CD14-positive monocyte (primary cell): ENCODE data around the gene SLC16A7. TPM values are rescaled to one million over a fixed set of nuclear protein-coding genes. Genes with fewer than 3 reads are reported as not detected.

ENCODE experiments used
- DNase-seq, 3 donors: peaks; one replicate each; pipeline ENCODE4 v3.0.0-alpha.2; 2011 to 2022
- H2AFZ ChIP-seq: 2 replicates; pipeline ENCODE4 v1.6.0; 2012; ENCODE audit warnings: mild to moderate bottlenecking, low read depth, low read length, inconsistent platforms; ENCODE audit not compliant: insufficient read depth, poor library complexity, severe bottlenecking
- H3K27ac ChIP-seq, 2 donors: 1 replicate in 1 of 2; 2 replicates in 1 of 2; pipeline ENCODE4 v1.5.1; 2012 to 2013; ENCODE audit warnings: low read length in 2 of 2, control low read depth in 1 of 2, inconsistent platforms in 1 of 2, low read depth in 1 of 2, mild to moderate bottlenecking in 1 of 2
- H3K27me3 ChIP-seq, 2 donors: one replicate each; pipeline versions ENCODE4 v1.6.0 to v1.6.1; 2011 to 2013; ENCODE audit warnings: low read length in 2 of 2; ENCODE audit not compliant: control insufficient read depth in 2 of 2, insufficient read depth in 2 of 2
- H3K36me3 ChIP-seq, 2 donors: replicated peaks in 1 of 2; 1 replicate in 1 of 2; 2 replicates in 1 of 2; pipeline versions ENCODE4 v1.5.1 to v1.6.1; 2012 to 2013; ENCODE audit warnings: low read length in 2 of 2, control low read depth in 1 of 2, inconsistent platforms in 1 of 2, mild to moderate bottlenecking in 1 of 2; ENCODE audit not compliant: insufficient read depth in 2 of 2, control insufficient read depth in 1 of 2
- H3K4me1 ChIP-seq, 2 donors: 1 replicate in 1 of 2; 2 replicates in 1 of 2; pipeline versions ENCODE4 v1.5.1 to v1.6.1; 2012 to 2013; ENCODE audit warnings: low read length in 2 of 2, control low read depth in 1 of 2, inconsistent platforms in 1 of 2, mild to moderate bottlenecking in 1 of 2, moderate library complexity in 1 of 2; ENCODE audit not compliant: insufficient read depth in 2 of 2, control insufficient read depth in 1 of 2
- H3K4me2 ChIP-seq: replicated peaks from 2 replicates; pipeline ENCODE3; 2012; ENCODE audit warnings: low read length, moderate library complexity, mild to moderate bottlenecking; ENCODE audit not compliant: poor library complexity, severe bottlenecking; ENCODE audit errors: extremely low read depth
- H3K4me3 ChIP-seq, 3 experiments: fragments of 200-600 bp in 1 of 3; sonication (generic) in 1 of 3; replicated peaks in 1 of 3; 1 replicate in 2 of 3; 2 replicates in 1 of 3; pipeline ENCODE4 v1.5.1; 2011 to 2013; ENCODE audit warnings: low read length in 3 of 3, mild to moderate bottlenecking in 3 of 3, control low read depth in 2 of 3, low read depth in 2 of 3, inconsistent platforms in 1 of 3, moderate library complexity in 1 of 3
- H3K79me2 ChIP-seq: 2 replicates; pipeline ENCODE4 v1.6.0; 2012; ENCODE audit warnings: mild to moderate bottlenecking, control low read depth, inconsistent platforms, low read length, moderate library complexity; ENCODE audit not compliant: insufficient read depth
- H3K9ac ChIP-seq: 2 replicates; pipeline ENCODE4 v1.6.0; 2017; ENCODE audit warnings: low read length, mild to moderate bottlenecking; ENCODE audit not compliant: insufficient read depth, poor library complexity, severe bottlenecking
- H3K9me3 ChIP-seq, 2 donors: replicated peaks in 1 of 2; 1 replicate in 1 of 2; 2 replicates in 1 of 2; pipeline versions ENCODE4 v1.5.1 to v1.6.1; 2012 to 2013; ENCODE audit warnings: low read length in 2 of 2, control low read depth in 1 of 2; ENCODE audit not compliant: control insufficient read depth in 1 of 2, insufficient read depth in 1 of 2
- H4K20me1 ChIP-seq: 2 replicates; pipeline ENCODE4 v1.6.0; 2012; ENCODE audit warnings: mild to moderate bottlenecking, low read length, control low read depth, moderate library complexity; ENCODE audit not compliant: insufficient read depth
- H3K27ac Mint-ChIP-seq, 7 donors: one replicate each; pipeline ENCODE4 v1.8.0; 2020; ENCODE audit warnings: mild to moderate bottlenecking in 7 of 7, mixed read lengths in 7 of 7, moderate library complexity in 6 of 7, inconsistent platforms in 2 of 7
- H3K27me3 Mint-ChIP-seq, 3 donors: one replicate each; pipeline ENCODE4 v1.8.0; 2021 to 2022; ENCODE audit warnings: low read depth in 3 of 3, mild to moderate bottlenecking in 3 of 3, mixed read lengths in 3 of 3, moderate library complexity in 3 of 3, inconsistent platforms in 1 of 3
- H3K36me3 Mint-ChIP-seq, 2 donors: one replicate each; pipeline ENCODE4 v1.8.0; 2020; ENCODE audit warnings: mixed read lengths in 2 of 2, inconsistent platforms in 1 of 2, mild to moderate bottlenecking in 1 of 2
- H3K4me1 Mint-ChIP-seq: one replicate; pipeline ENCODE4 v1.8.0; 2020; ENCODE audit warnings: mild to moderate bottlenecking, mixed read lengths
- H3K4me3 Mint-ChIP-seq, 2 donors: one replicate each; pipeline ENCODE4 v1.8.0; 2020; ENCODE audit warnings: mild to moderate bottlenecking in 2 of 2, mixed read lengths in 2 of 2, moderate library complexity in 1 of 2
- H3K9me3 Mint-ChIP-seq, 7 donors: one replicate each; pipeline ENCODE4 v1.8.0; 2020 to 2022; ENCODE audit warnings: mixed read lengths in 7 of 7, mild to moderate bottlenecking in 6 of 7, moderate library complexity in 6 of 7, inconsistent platforms in 2 of 7
- WGBS: methylation state at CpG from one replicate; pipeline ENCODE4 v1.1.5; 2013; ENCODE audit warnings: missing lambda C conversion rate; ENCODE audit not compliant: insufficient coverage; 5-methylcytosine and 5-hydroxymethylcytosine counted together
- intact Hi-C, 2 donors: fragments of 100-400 bp; cut with micrococcal nuclease; formaldehyde crosslinking; loops; one replicate each; pipeline versions ENCODE4 v1.15.0 to v1.15.1; 2023
- polyA plus RNA-seq, 3 donors: library from polyadenylated mRNA; depleted of rRNA in 1 of 3; unstranded in 2 of 3; stranded (reverse) in 1 of 3; fragments of 300-500 nt in 2 of 3; fragments of >200 nt in 1 of 3; fragmentation: Illumina TruSeq in 2 of 3; gene quantifications; 1 replicate in 2 of 3; 2 replicates in 1 of 3; pipeline ENCODE4 v1.2.3, GENCODE V29; 2012 to 2021
- TF ChIP-seq, protein P1 (sequence below): fragments of 200-600 bp; IDR thresholded peaks from one replicate; pipeline ENCODE4 v1.8.0; 2022; ENCODE audit warnings: antibody characterized with exemption, mild to moderate bottlenecking

SLC16A7 gene
- polyA plus RNA-seq, 3 donors, result 6.9 to 16.9 (median 11.8) TPM

DNA sequence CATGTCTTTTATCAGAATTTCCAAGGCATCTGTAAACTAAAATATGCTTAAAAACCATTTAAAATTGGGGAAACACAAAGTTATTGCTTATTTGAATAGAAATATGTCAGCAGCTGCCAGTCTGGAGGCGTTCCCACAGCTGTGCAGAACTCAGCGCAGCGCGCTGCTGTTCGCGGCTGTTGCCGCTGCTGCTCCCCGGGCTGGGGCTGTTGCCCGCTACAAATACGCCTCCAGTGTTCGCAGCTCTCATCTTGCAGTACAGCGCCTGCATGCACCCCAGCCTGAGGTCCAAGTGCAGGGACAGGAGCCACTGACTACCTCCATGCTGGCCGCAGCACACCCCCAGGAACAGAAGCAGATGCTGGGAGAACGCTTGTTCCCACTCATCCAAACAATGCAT lies 216.2 kb downstream of the SLC16A7 start:
- Histone ChIP-seq H3K27ac (no peak overlapping the region), H3K4me2 (no peak overlapping the region), H3K79me2 (no peaks in the 10 kb centered on the region), H3K4me3 (no peak overlapping the region), H3K9ac (no peak overlapping the region), H3K9me3 (no peaks in the 10 kb centered on the region), H2AFZ (no peak overlapping the region), H3K27me3 (no peaks in the 10 kb centered on the region), H3K4me1 (no peaks in the 10 kb centered on the region), H4K20me1 (no peaks in the 10 kb centered on the region), H3K36me3 (no peaks in the 10 kb centered on the region)
- H3K4me3 Mint-ChIP-seq, result no peak overlapping the region
- intact Hi-C loops, result no loop called here
- H3K36me3 Mint-ChIP-seq, result no peaks in the 10 kb centered on the region
- DNase-seq, result no peak
- TF ChIP-seq, protein P1, sequence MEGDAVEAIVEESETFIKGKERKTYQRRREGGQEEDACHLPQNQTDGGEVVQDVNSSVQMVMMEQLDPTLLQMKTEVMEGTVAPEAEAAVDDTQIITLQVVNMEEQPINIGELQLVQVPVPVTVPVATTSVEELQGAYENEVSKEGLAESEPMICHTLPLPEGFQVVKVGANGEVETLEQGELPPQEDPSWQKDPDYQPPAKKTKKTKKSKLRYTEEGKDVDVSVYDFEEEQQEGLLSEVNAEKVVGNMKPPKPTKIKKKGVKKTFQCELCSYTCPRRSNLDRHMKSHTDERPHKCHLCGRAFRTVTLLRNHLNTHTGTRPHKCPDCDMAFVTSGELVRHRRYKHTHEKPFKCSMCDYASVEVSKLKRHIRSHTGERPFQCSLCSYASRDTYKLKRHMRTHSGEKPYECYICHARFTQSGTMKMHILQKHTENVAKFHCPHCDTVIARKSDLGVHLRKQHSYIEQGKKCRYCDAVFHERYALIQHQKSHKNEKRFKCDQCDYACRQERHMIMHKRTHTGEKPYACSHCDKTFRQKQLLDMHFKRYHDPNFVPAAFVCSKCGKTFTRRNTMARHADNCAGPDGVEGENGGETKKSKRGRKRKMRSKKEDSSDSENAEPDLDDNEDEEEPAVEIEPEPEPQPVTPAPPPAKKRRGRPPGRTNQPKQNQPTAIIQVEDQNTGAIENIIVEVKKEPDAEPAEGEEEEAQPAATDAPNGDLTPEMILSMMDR, result no peak
- peaks cover 0 to 2% (median 0%) of the 10 kb centered on the region in 3 donors for H3K27me3 Mint-ChIP-seq
- peaks cover 0 to 6% (median 2%) of the 10 kb centered on the region in 7 donors for H3K9me3 Mint-ChIP-seq
- WGBS, result 94% methylated on average over 14 of the region's 14 CpGs
- H3K4me1 Mint-ChIP-seq, result no peaks in the 10 kb centered on the region
- peak overlapping the region in 1 of 7 donors; percentile 61 for H3K27ac Mint-ChIP-seq

- Mint-ChIP-seq H3K27me3 (peaks cover 0 to 2% (median 0%) of the 10 kb centered on the region in 3 donors), H3K9me3 (peaks cover 0 to 6% (median 3%) of the 10 kb centered on the region in 7 donors), H3K4me1 (no peaks in the 10 kb centered on the region), H3K36me3 (no peaks in the 10 kb centered on the region), H3K27ac (no peak overlapping the region), H3K4me3 (no peak overlapping the region)
- Histone ChIP-seq H3K4me1 (no peaks in the 10 kb centered on the region), H3K36me3 (no peaks in the 10 kb centered on the region), H3K79me2 (no peaks in the 10 kb centered on the region), H3K27me3 (no peaks in the 10 kb centered on the region), H3K4me3 (no peak overlapping the region), H2AFZ (no peak overlapping the region), H3K9ac (no peak overlapping the region), H4K20me1 (no peaks in the 10 kb centered on the region), H3K27ac (no peak overlapping the region), H3K4me2 (no peak overlapping the region), H3K9me3 (no peaks in the 10 kb centered on the region)
- 100% methylated on average over 3 of the region's 7 CpGs for WGBS
- intact Hi-C loops, result no loop called here
- TF ChIP-seq, protein P1, result no peak
- DNase-seq, result no peak
These were observed 216.9 kb downstream of the SLC16A7 start for GRCh38 chr12:59812716-59813115.
